Mesothelial cell of epicardium (in vitro differentiated cells): Measurements from ENCODE around the gene LRRC75A. TPM values are rescaled to one million over a fixed set of nuclear protein-coding genes. Genes with fewer than 3 reads are reported as not detected.

Experiments
- total RNA-seq: library from RNA; stranded (reverse); gene quantifications from 3 replicates; pipeline ENCODE4 v1.2.1, GENCODE V29; 2021

The LRRC75A gene
- total RNA-seq, 1 donor from 2014 or later: 4.0 TPM

Other genes with a start within 250 kb of the LRRC75A start
- gene CENPV, start 138.7 kb downstream of the LRRC75A start, total RNA-seq: 98.7 to 107 TPM (median 102 TPM) in 3 replicates
- gene UBB, start 111.1 kb downstream of the LRRC75A start, total RNA-seq: 1,270 to 1,309 TPM (median 1,304 TPM) in 3 replicates
- gene TRPV2, start 76.6 kb downstream of the LRRC75A start, total RNA-seq: 1.9 to 4.5 TPM (median 2.1 TPM) in 3 replicates
- gene ZNF287, start 77.0 kb upstream of the LRRC75A start, total RNA-seq: 11.5 to 13.9 TPM (median 13.3 TPM) in 3 replicates
- 11.3 to 11.7 TPM (median 11.7 TPM) in 3 replicates for gene ZNF624, start 161.7 kb upstream of the LRRC75A start, total RNA-seq
- 0.49 to 0.75 TPM (median 0.55 TPM) in 3 replicates for gene CCDC144A, start 198.0 kb upstream of the LRRC75A start, total RNA-seq